Testis (tissue), 3 donors: ENCODE results near the gene SPAG8. TPM values are rescaled to one million over a fixed set of nuclear protein-coding genes. Genes with fewer than 3 reads are reported as not detected.
A peak's percentile ranks its signal among the peaks of the same experiment; 100 is the strongest.

Source experiments
- DNase-seq: peaks from one replicate; pipeline ENCODE4 v3.0.0-alpha.2; 2019
- H3K27ac ChIP-seq, 2 donors: fragments of 200-600 bp; sonication (generic); one replicate each; pipeline ENCODE4 v1.5.1; 2019
- H3K27me3 ChIP-seq: fragments of 200-600 bp; sonication (generic); one replicate; pipeline ENCODE4 v1.5.1; 2019
- H3K36me3 ChIP-seq: fragments of 200-600 bp; sonication (generic); one replicate; pipeline ENCODE4 v1.5.1; 2017; ENCODE audit warnings: low read depth; ENCODE audit errors: missing control alignments
- H3K4me1 ChIP-seq: fragments of 200-600 bp; sonication (generic); one replicate; pipeline ENCODE4 v1.5.1; 2019
- H3K4me3 ChIP-seq, 2 donors: fragments of 200-600 bp; sonication (generic); one replicate each; pipeline ENCODE4 v1.5.1; 2017 to 2019
- H3K9me3 ChIP-seq: fragments of 200-600 bp; sonication (generic); one replicate; pipeline ENCODE4 v1.5.1; 2017
- POLR2A ChIP-seq: fragments of 450-650 bp; IDR thresholded peaks from one replicate; pipeline ENCODE4 v1.6.1; 2017; ENCODE audit warnings: antibody characterized with exemption, mild to moderate bottlenecking, moderate library complexity
- WGBS, 2 donors: methylation state at CpG; one replicate each; pipeline ENCODE4 v1.1.5; 2018; 5-methylcytosine and 5-hydroxymethylcytosine counted together
- intact Hi-C: fragments of 100-400 bp; cut with DNase I; formaldehyde crosslinking; loops from one replicate; pipeline ENCODE4 v1.15.1; 2023; ENCODE audit warnings: low total_unique reads
- polyA plus RNA-seq: library from polyadenylated mRNA; stranded (reverse); fragments of 350-450 nt; fragmentation: Illumina TruSeq; extraction: RNeasy Lipid Tissue Mini Kit (QIAGEN cat#74804); gene quantifications from one replicate; pipeline ENCODE4 v1.2.3, GENCODE V29; 2014; ENCODE audit warnings: low read depth, low replicate concordance; ENCODE audit not compliant: insufficient read depth
- total RNA-seq, 2 donors: library from RNA; depleted of rRNA; stranded (reverse); fragments of >200 nt; gene quantifications; one replicate each; pipeline ENCODE4 v1.2.3, GENCODE V29; 2016
- TF ChIP-seq, protein P1 (sequence below), 3 experiments: fragments of 450-650 bp in 2 of 3; fragments of 200-600 bp in 1 of 3; sonication (generic) in 1 of 3; IDR thresholded peaks; one replicate each; pipeline ENCODE4 v1.5.1; 2016 to 2019; ENCODE audit warnings: antibody characterized with exemption in 3 of 3, mild to moderate bottlenecking in 2 of 3, moderate library complexity in 1 of 3

Gene SPAG8
- total and polyA plus RNA-seq, 3 donors from 2014 or later = 18.9 to 81.5 (median 27.0) TPM

DNA sequence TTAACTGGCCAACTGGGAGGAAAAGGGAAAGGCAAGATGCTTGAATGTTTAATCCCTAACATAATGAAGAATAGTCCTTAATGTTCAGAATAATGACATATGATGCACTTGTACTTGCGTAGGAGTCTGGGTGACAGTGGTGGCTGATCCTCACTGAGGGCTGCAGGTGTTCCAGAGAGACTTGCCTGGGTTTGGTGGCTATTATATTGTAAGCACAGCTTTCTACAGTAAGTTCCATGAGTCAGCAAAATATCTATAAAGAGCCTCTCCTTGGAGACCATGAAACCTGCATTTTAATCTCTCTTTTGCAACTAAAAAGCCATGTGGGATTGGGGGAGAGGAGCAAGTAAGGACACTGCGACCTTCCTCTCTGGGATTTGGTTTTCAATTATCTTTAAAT is 22.5 kb downstream of the SPAG8 start:
- H3K9me3 ChIP-seq = no peaks in the 10 kb centered on the region
- TF ChIP-seq, protein P1, sequence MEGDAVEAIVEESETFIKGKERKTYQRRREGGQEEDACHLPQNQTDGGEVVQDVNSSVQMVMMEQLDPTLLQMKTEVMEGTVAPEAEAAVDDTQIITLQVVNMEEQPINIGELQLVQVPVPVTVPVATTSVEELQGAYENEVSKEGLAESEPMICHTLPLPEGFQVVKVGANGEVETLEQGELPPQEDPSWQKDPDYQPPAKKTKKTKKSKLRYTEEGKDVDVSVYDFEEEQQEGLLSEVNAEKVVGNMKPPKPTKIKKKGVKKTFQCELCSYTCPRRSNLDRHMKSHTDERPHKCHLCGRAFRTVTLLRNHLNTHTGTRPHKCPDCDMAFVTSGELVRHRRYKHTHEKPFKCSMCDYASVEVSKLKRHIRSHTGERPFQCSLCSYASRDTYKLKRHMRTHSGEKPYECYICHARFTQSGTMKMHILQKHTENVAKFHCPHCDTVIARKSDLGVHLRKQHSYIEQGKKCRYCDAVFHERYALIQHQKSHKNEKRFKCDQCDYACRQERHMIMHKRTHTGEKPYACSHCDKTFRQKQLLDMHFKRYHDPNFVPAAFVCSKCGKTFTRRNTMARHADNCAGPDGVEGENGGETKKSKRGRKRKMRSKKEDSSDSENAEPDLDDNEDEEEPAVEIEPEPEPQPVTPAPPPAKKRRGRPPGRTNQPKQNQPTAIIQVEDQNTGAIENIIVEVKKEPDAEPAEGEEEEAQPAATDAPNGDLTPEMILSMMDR (IDR thresholded peaks at IDR 0.05) = no peak
- intact Hi-C loops = no loop called here
- no peaks in the 10 kb centered on the region for H3K36me3 ChIP-seq
- no peak overlapping the region for H3K4me3 ChIP-seq
- DNase-seq = no peak
- WGBS, 2 donors = 56 to 67% methylated on average over 2 of the region's 2 CpGs
- H3K27ac ChIP-seq = no peak overlapping the region
- no peaks in the 10 kb centered on the region for H3K27me3 ChIP-seq
- H3K4me1 ChIP-seq = peaks cover 26% of the 10 kb centered on the region

DNA sequence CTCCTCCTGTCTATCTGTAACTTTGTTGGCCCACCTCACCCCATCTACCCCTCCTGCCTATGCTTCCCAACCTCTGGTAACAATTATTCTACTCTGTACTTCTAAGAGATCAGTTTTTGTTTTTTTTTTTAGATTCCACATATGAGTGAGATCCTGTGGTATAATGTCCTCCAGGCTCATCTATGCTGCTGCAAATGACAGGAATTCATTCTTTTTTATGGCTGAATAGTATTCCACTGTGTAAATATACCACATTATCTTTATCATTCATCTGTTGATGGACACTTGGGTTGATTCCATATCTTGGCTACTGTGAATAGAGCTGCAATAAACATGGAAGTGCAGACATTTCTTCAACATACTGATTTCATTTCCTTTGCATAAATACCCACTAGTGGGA is 28.6 kb downstream of the SPAG8 start:
- no peaks in the 10 kb centered on the region for H3K4me1 ChIP-seq
- TF ChIP-seq, protein P1 (IDR thresholded peaks at IDR 0.05) = no peak
- TF ChIP-seq POLR2A = no peak
- no peak overlapping the region for H3K27ac ChIP-seq
- H3K4me3 ChIP-seq = no peak overlapping the region
- no peaks in the 10 kb centered on the region for H3K9me3 ChIP-seq
- H3K36me3 ChIP-seq = no peaks in the 10 kb centered on the region
- intact Hi-C loops = no loop called here
- no peak for DNase-seq
- no peaks in the 10 kb centered on the region for H3K27me3 ChIP-seq

DNA sequence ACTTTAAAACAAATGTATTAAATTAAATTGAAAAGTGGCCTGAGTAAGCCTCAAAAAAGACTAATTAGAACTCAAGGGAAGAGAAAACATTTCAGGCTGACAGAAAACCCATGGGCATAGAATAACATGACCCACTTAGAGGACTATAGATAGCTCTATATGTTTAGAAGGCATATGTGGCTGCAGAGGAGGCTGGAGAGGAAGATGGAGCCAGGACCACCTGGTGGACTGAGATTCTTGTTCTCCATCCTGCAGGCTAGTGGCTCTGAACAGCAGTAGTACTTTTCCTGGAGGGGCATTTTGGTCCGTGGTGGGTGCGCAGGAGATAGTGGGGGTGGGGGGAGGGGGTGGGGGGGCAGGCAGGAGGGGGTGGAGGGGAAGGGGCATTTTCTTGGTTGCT is 31.0 kb downstream of the SPAG8 start:
- DNase-seq = no peak

DNA sequence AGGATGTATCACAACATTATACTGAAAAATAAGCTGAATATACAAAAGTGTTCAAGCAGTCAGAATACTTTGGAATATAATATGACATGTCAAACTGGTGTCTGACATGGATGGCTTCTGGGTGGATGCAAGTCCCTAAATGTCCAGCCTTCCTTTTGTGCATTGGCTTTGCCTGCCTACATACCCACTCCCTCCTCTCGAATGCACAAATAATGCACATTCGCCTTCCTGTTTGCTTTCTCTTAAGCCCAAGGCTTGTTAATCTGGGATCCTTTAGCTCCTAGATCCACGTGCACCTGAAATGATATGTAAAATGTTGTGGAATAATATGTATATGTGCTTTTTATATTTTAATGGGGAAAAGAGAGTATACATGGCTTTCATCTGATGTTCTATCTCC is 33.6 kb downstream of the SPAG8 start:
- Histone ChIP-seq H3K4me1 (peaks cover 8% of the 10 kb centered on the region), H3K36me3 (no peaks in the 10 kb centered on the region), H3K4me3 (no peak overlapping the region), H3K9me3 (no peaks in the 10 kb centered on the region), H3K27ac (no peak overlapping the region), H3K27me3 (no peaks in the 10 kb centered on the region)
- no peak for DNase-seq
- no peak for TF ChIP-seq POLR2A
- TF ChIP-seq, protein P1 (IDR thresholded peaks at IDR 0.05) = no peak
- intact Hi-C loops = no loop called here
- 93 to 95% methylated on average over 3 of the region's 3 CpGs for WGBS, 2 donors

More for the DNA sequence above, 31.0 kb downstream of the SPAG8 start:
- H3K9me3 ChIP-seq = no peaks in the 10 kb centered on the region
- H3K36me3 ChIP-seq = no peaks in the 10 kb centered on the region
- no peaks in the 10 kb centered on the region for H3K27me3 ChIP-seq
- intact Hi-C loops = no loop called here
- TF ChIP-seq POLR2A = no peak
- TF ChIP-seq, protein P1 (IDR thresholded peaks at IDR 0.05) = no peak
- H3K27ac ChIP-seq = no peak overlapping the region
- H3K4me1 ChIP-seq = no peaks in the 10 kb centered on the region
- H3K4me3 ChIP-seq = no peak overlapping the region
- WGBS, 2 donors = 67 to 80% methylated on average over 2 of the region's 2 CpGs

DNA sequence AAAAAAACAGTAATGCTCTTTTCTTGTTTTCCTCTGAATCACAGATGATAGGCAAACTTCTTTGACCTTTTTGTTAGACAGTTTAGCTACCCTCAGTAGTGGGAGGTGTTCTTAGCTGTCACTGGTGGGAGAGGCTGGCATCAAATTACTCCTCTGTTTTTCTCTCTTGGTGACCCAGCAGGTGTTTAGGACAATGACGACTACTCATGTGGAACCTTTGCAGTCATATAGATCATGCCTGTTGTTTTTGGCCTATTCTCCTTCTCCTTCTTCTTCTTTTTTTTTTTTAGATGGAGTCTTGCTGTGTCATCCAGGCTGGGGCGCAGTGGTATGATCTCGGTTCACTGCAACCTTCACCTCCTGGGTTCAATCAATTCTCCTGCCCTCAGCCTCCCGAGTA is 36.0 kb downstream of the SPAG8 start:
- H3K27ac ChIP-seq = peak overlapping the region in 1 of 2 donors; percentile 31
- H3K27me3 ChIP-seq = no peaks in the 10 kb centered on the region
- H3K9me3 ChIP-seq = no peaks in the 10 kb centered on the region
- H3K36me3 ChIP-seq = no peaks in the 10 kb centered on the region
- no peak overlapping the region for H3K4me3 ChIP-seq
- intact Hi-C loops = no loop called here
- no peak for DNase-seq
- TF ChIP-seq, protein P1 (IDR thresholded peaks at IDR 0.05) = no peak
- 71 to 88% methylated on average over 4 of the region's 4 CpGs for WGBS, 2 donors
- peaks cover 19% of the 10 kb centered on the region for H3K4me1 ChIP-seq
